Tibial artery (tissue), 4 donors: ENCODE results near the gene CYP20A1.
A peak's percentile ranks its signal among the peaks of the same experiment; 100 is the strongest.
"Not testable (repeated sequence)": the region's sequence is repeated elsewhere in the genome, so short reads cannot be mapped to it uniquely, and the experiment has no call there.

Source experiments
- DNase-seq, 2 donors: peaks; one replicate each; pipeline ENCODE4 v3.0.0-alpha.2; 2019
- H3K27ac ChIP-seq, 2 donors: fragments of 200-600 bp; sonication (generic) in 1 of 2; 1 replicate in 1 of 2; 2 replicates in 1 of 2; pipeline ENCODE4 v1.5.1; 2018 to 2019; ENCODE audit warnings: mild to moderate bottlenecking in 1 of 2
- H3K27me3 ChIP-seq, 2 donors: fragments of 200-600 bp; sonication (generic) in 1 of 2; one replicate each; pipeline versions ENCODE4 v1.5.1 to v1.6.0; 2016 to 2019
- H3K36me3 ChIP-seq, 3 donors: fragments of 200-600 bp; sonication (generic) in 2 of 3; one replicate each; pipeline ENCODE4 v1.5.1; 2016 to 2019; ENCODE audit warnings: mild to moderate bottlenecking in 2 of 3
- H3K4me1 ChIP-seq, 4 donors: fragments of 200-600 bp; sonication (generic) in 2 of 4; 1 replicate in 3 of 4; 2 replicates in 1 of 4; pipeline ENCODE4 v1.5.1; 2016 to 2019
- H3K4me3 ChIP-seq, 2 donors: fragments of 200-600 bp; sonication (generic) in 1 of 2; 1 replicate in 1 of 2; 2 replicates in 1 of 2; pipeline ENCODE4 v1.5.1; 2018 to 2019; ENCODE audit warnings: mild to moderate bottlenecking in 2 of 2
- H3K9me3 ChIP-seq, 3 donors: fragments of 200-600 bp; sonication (generic) in 1 of 3; one replicate each; pipeline ENCODE4 v1.5.1; 2016 to 2019
- CTCF ChIP-seq, 2 experiments: fragments of 200-600 bp in 1 of 2; fragments of 450-650 bp in 1 of 2; IDR thresholded peaks; one replicate each; pipeline ENCODE4 v1.5.1; 2017 to 2019; ENCODE audit warnings: antibody characterized with exemption in 2 of 2, mild to moderate bottlenecking in 1 of 2, moderate library complexity in 1 of 2
- intact Hi-C: fragments of 100-400 bp; cut with DNase I; formaldehyde crosslinking; loops from one replicate; pipeline ENCODE4 v1.15.0; 2023; ENCODE audit warnings: low total_unique reads

Gene CYP20A1

GRCh38 chr2:203240491-203240890, 1.7 kb downstream of the CYP20A1 start:
- H3K27me3 ChIP-seq: no peaks in the 10 kb centered on the region
- no peak for DNase-seq
- intact Hi-C loops: no loop called here
- peaks cover 0 to 21% (median 14%) of the 10 kb centered on the region in 4 donors for H3K4me1 ChIP-seq
- peaks cover 0 to 38% (median 15%) of the 10 kb centered on the region in 3 donors for H3K36me3 ChIP-seq
- H3K9me3 ChIP-seq: no peaks in the 10 kb centered on the region
- peak overlapping the region; percentile 77 to 80 for H3K4me3 ChIP-seq
- peak overlapping the region in 1 of 2 donors; percentile 95 for H3K27ac ChIP-seq
- TF ChIP-seq CTCF (IDR thresholded peaks at IDR 0.05): no peak

- H3K9me3 ChIP-seq: no peaks in the 10 kb centered on the region
- intact Hi-C loops: no loop called here
- TF ChIP-seq CTCF (IDR thresholded peaks at IDR 0.05): no peak
- DNase-seq: no peak
- H3K27me3 ChIP-seq: no peaks in the 10 kb centered on the region
- no peak overlapping the region for H3K4me3 ChIP-seq
- H3K36me3 ChIP-seq: peaks cover 14 to 56% (median 32%) of the 10 kb centered on the region in 3 donors
- no peak overlapping the region for H3K27ac ChIP-seq
- H3K4me1 ChIP-seq: peaks cover 0 to 21% (median 14%) of the 10 kb centered on the region in 4 donors
Measured at GRCh38 chr2:203242518-203242917, 3.7 kb downstream of the CYP20A1 start.

GRCh38 chr2:203246646-203247045, 7.8 kb downstream of the CYP20A1 start:
- H3K27ac ChIP-seq: no peak overlapping the region

GRCh38 chr2:203252818-203253217, 14.0 kb downstream of the CYP20A1 start:
- DNase-seq: no peak
- intact Hi-C loops: no loop called here
- Histone ChIP-seq H3K4me3 (no peak overlapping the region), H3K27ac (no peak overlapping the region), H3K9me3 (no peaks in the 10 kb centered on the region), H3K4me1 (no peaks in the 10 kb centered on the region), H3K36me3 (peaks cover 33 to 81% (median 62%) of the 10 kb centered on the region in 3 donors), H3K27me3 (no peaks in the 10 kb centered on the region)
- no peak for TF ChIP-seq CTCF (IDR thresholded peaks at IDR 0.05)

More at GRCh38 chr2:203246646-203247045, 7.8 kb downstream of the CYP20A1 start:
- Histone ChIP-seq H3K36me3 (peaks cover 31 to 81% (median 51%) of the 10 kb centered on the region in 3 donors), H3K4me1 (peaks cover 0 to under 1% (median 0%) of the 10 kb centered on the region in 4 donors), H3K4me3 (no peak overlapping the region), H3K9me3 (no peaks in the 10 kb centered on the region), H3K27me3 (no peaks in the 10 kb centered on the region)
- TF ChIP-seq CTCF (IDR thresholded peaks at IDR 0.05): no peak
- intact Hi-C loops: no loop called here
- DNase-seq: no peak

GRCh38 chr2:203253422-203254095, 14.7 kb downstream of the CYP20A1 start:
- peaks cover 28 to 81% (median 62%) of the 10 kb centered on the region in 3 donors for H3K36me3 ChIP-seq

GRCh38 chr2:203261326-203262159, 22.7 kb downstream of the CYP20A1 start:
- no peak overlapping the region for H3K4me3 ChIP-seq
- peaks cover 11 to 87% (median 50%) of the 10 kb centered on the region in 3 donors for H3K36me3 ChIP-seq
- no peaks in the 10 kb centered on the region for H3K4me1 ChIP-seq
- no peaks in the 10 kb centered on the region for H3K9me3 ChIP-seq
- H3K27me3 ChIP-seq: no peaks in the 10 kb centered on the region
- no peak for TF ChIP-seq CTCF (IDR thresholded peaks at IDR 0.05)
- DNase-seq: no peak
- intact Hi-C loops: no loop called here
- no peak overlapping the region for H3K27ac ChIP-seq

More at GRCh38 chr2:203253422-203254095, 14.7 kb downstream of the CYP20A1 start:
- H3K4me3 ChIP-seq, H3K4me1 ChIP-seq, intact Hi-C loops, DNase-seq, H3K27me3 ChIP-seq, H3K9me3 ChIP-seq, H3K27ac ChIP-seq: not testable (repeated sequence)
